ENCODE data around the gene LSM14B.

Gene LSM14B

GRCh38 chr20:62127799-62128198, 5.5 kb downstream of the LSM14B start:
- no peak for TF ChIP-seq CTCF (IDR thresholded peaks at IDR 0.05; ENCODE audit: borderline replicate concordance, insufficient read depth, low read depth, low read length)
- no peak overlapping the region for H3K4me3 ChIP-seq (ENCODE audit: low read depth, low read length)

- TF ChIP-seq CTCF (IDR thresholded peaks at IDR 0.05; ENCODE audit: borderline replicate concordance, insufficient read depth, low read depth, low read length): no peak
- no peak overlapping the region for H3K4me3 ChIP-seq (ENCODE audit: low read depth, low read length)
These were observed 6.2 kb downstream of the LSM14B start for GRCh38 chr20:62128502-62128901.

- no peak overlapping the region for H3K4me3 ChIP-seq (ENCODE audit: low read depth, low read length)
These were observed 7.7 kb downstream of the LSM14B start for GRCh38 chr20:62129731-62130531.

GRCh38 chr20:62131560-62132320, 9.5 kb downstream of the LSM14B start:
- no peak for TF ChIP-seq CTCF (IDR thresholded peaks at IDR 0.05; ENCODE audit: borderline replicate concordance, insufficient read depth, low read depth, low read length)
- no peak overlapping the region for H3K4me3 ChIP-seq (ENCODE audit: low read depth, low read length)

More at GRCh38 chr20:62129731-62130531, 7.7 kb downstream of the LSM14B start:
- TF ChIP-seq CTCF (IDR thresholded peaks at IDR 0.05; ENCODE audit: borderline replicate concordance, insufficient read depth, low read depth, low read length): no peak

- TF ChIP-seq CTCF (IDR thresholded peaks at IDR 0.05; ENCODE audit: borderline replicate concordance, insufficient read depth, low read depth, low read length): no peak
- no peak overlapping the region for H3K4me3 ChIP-seq (ENCODE audit: low read depth, low read length)
These were observed 10.1 kb downstream of the LSM14B start for GRCh38 chr20:62132421-62132820.

- H3K4me3 ChIP-seq (ENCODE audit: low read depth, low read length): no peak overlapping the region
- no peak for TF ChIP-seq CTCF (IDR thresholded peaks at IDR 0.05; ENCODE audit: borderline replicate concordance, insufficient read depth, low read depth, low read length)
These were observed 11.0 kb downstream of the LSM14B start for GRCh38 chr20:62133051-62133845.
